K562 (cell line): Measurements from ENCODE around the gene CLIP2. TPM values are rescaled to one million over a fixed set of nuclear protein-coding genes. Genes with fewer than 3 reads are reported as not detected.

Source experiments
- DNMT1 ChIP-seq: fragments of 450-650 bp; IDR thresholded peaks from 2 replicates; pipeline ENCODE4 v1.6.1; 2016; ENCODE audit warnings: antibody characterized with exemption, mild to moderate bottlenecking
- FOSL1 ChIP-seq: fragments of 200-800 bp; sonication (Bioruptor generic); conservative IDR thresholded peaks from 2 replicates; pipeline ENCODE4 v1.6.1; 2016; ENCODE audit warnings: missing genetic modification characterization, missing compliant biosample characterization
- GABPB1 ChIP-seq: sonication (generic); formaldehyde crosslinking; IDR thresholded peaks from 2 replicates; pipeline ENCODE4 v1.8.0; 2022; ENCODE audit warnings: mild to moderate bottlenecking, missing genetic modification reagents
- GATA2 ChIP-seq: sonication (generic); formaldehyde crosslinking; IDR thresholded peaks from 2 replicates; pipeline ENCODE4 v1.4.0; 2020; ENCODE audit warnings: mild to moderate bottlenecking, missing genetic modification reagents
- HDAC8 ChIP-seq: fragments of 450-650 bp; IDR thresholded peaks from 2 replicates; pipeline ENCODE4 v1.6.1; 2016; ENCODE audit warnings: mild to moderate bottlenecking, missing genetic modification characterization, moderate library complexity, missing compliant biosample characterization
- JUN ChIP-seq, 2 experiments: sonication (generic) in 1 of 2; formaldehyde crosslinking in 1 of 2; IDR thresholded peaks; 2 replicates each; pipeline versions ENCODE4 v1.6.1 to v1.8.0; 2012 to 2022; ENCODE audit warnings: borderline replicate concordance in 2 of 2, mild to moderate bottlenecking in 2 of 2, improper control_type of control experiment in 1 of 2, low read depth in 1 of 2, low read length in 1 of 2, missing genetic modification reagents in 1 of 2
- KDM5B ChIP-seq: fragments of 200-600 bp; sonication (generic); IDR thresholded peaks from 2 replicates; pipeline ENCODE4 v1.6.1; 2012; ENCODE audit warnings: low read depth, mild to moderate bottlenecking, moderate library complexity, low read length, control low read depth, inconsistent platforms; ENCODE audit not compliant: insufficient replicate concordance
- MCM2 ChIP-seq: fragments of 450-650 bp; IDR thresholded peaks from 2 replicates; pipeline ENCODE4 v1.6.1; 2017; ENCODE audit warnings: low read depth, mild to moderate bottlenecking
- MED1 ChIP-seq: sonication (generic); formaldehyde crosslinking; IDR thresholded peaks from 2 replicates; pipeline ENCODE4 v1.8.1; 2023; ENCODE audit warnings: missing genetic modification reagents, borderline replicate concordance
- NFIC ChIP-seq: fragments of 450-650 bp; IDR thresholded peaks from 2 replicates; pipeline ENCODE4 v1.6.1; 2017; ENCODE audit warnings: mild to moderate bottlenecking, inconsistent platforms
- NFRKB ChIP-seq: fragments of 450-650 bp; IDR thresholded peaks from 2 replicates; pipeline ENCODE4 v1.6.1; 2016; ENCODE audit warnings: low read depth
- NUFIP1 ChIP-seq: fragments of 450-650 bp; IDR thresholded peaks from 2 replicates; pipeline ENCODE4 v1.6.1; 2018; ENCODE audit not compliant: partially characterized antibody
- PRMT5 ChIP-seq: sonication (generic); formaldehyde crosslinking; IDR thresholded peaks from 2 replicates; pipeline ENCODE4 v1.5.0; 2020; ENCODE audit warnings: missing genetic modification reagents
- RAD21 ChIP-seq, 2 experiments: fragments of 250-450 bp in 1 of 2; fragments of 450-650 bp in 1 of 2; sonication (Bioruptor Pico) in 1 of 2; formaldehyde crosslinking in 1 of 2; IDR thresholded peaks in 1 of 2; conservative IDR thresholded peaks in 1 of 2; 2 replicates each; pipeline versions ENCODE4 v1.4.0 to v1.8.0; 2020 to 2022; ENCODE audit warnings: mild to moderate bottlenecking in 2 of 2, moderate library complexity in 1 of 2
- RBBP5 ChIP-seq: fragments of 200-600 bp; sonication (generic); IDR thresholded peaks from 2 replicates; pipeline ENCODE4 v1.6.1; 2012; ENCODE audit warnings: borderline replicate concordance, mild to moderate bottlenecking, low read length, control low read depth, inconsistent platforms; ENCODE audit not compliant: insufficient read depth, poor library complexity, severe bottlenecking
- TAF7 ChIP-seq: fragments of 450-650 bp; IDR thresholded peaks from 2 replicates; pipeline ENCODE4 v1.6.1; 2016; ENCODE audit warnings: missing genetic modification characterization, missing compliant biosample characterization
- TAF9B ChIP-seq: fragments of 450-650 bp; IDR thresholded peaks from 2 replicates; pipeline ENCODE4 v1.6.1; 2018; ENCODE audit warnings: mild to moderate bottlenecking; ENCODE audit not compliant: partially characterized antibody
- ZBTB2 ChIP-seq: fragments of 450-650 bp; IDR thresholded peaks from 2 replicates; pipeline ENCODE4 v1.6.1; 2016; ENCODE audit warnings: antibody characterized with exemption
- ZBTB7A ChIP-seq: IDR thresholded peaks from 2 replicates; pipeline ENCODE4 v1.6.1; 2011; ENCODE audit warnings: low read depth, mild to moderate bottlenecking, low read length, moderate library complexity, borderline replicate concordance; ENCODE audit not compliant: control insufficient read depth
- ZC3H11A ChIP-seq: IDR thresholded peaks from 2 replicates; pipeline ENCODE4 v1.6.1; 2012; ENCODE audit warnings: low read depth, low read length, improper control_type of control experiment
- ZFP1 ChIP-seq: fragments of 450-650 bp; formaldehyde crosslinking; IDR thresholded peaks from 2 replicates; pipeline ENCODE4 v1.4.0; 2020; ENCODE audit warnings: mild to moderate bottlenecking, mixed read lengths
- ZFP36 ChIP-seq: fragments of 150-350 bp; IDR thresholded peaks from 2 replicates; pipeline ENCODE4 v1.6.1; 2018; ENCODE audit warnings: low read length, low read depth; ENCODE audit not compliant: partially characterized antibody
- ZNF282 ChIP-seq: sonication (generic); formaldehyde crosslinking; IDR thresholded peaks from 2 replicates; pipeline ENCODE4 v1.8.1; 2023; ENCODE audit warnings: missing genetic modification reagents
- ZNF717 ChIP-seq: fragments of 250-450 bp; sonication (Bioruptor Pico); IDR thresholded peaks from 2 replicates; pipeline ENCODE4 v1.5.0; 2021
- polyA plus RNA-seq, 8 experiments: library from polyadenylated mRNA; depleted of rRNA in 4 of 8; stranded (reverse) in 5 of 8; unstranded in 3 of 8; fragments of >200 nt; fragmentation: Nextera tagmentation in 2 of 8; fragmentation: Illumina TruSeq in 1 of 8; extraction: Ambion mirVana in 2 of 8; extraction: Trizol in 1 of 8; gene quantifications; 2 replicates each; pipeline versions ENCODE4 v1.2.1 to v1.2.3, GENCODE V29; 2011 to 2014; ENCODE audit warnings: inconsistent platforms in 1 of 8, missing spikeins in 1 of 8
- total RNA-seq, 7 experiments: library from RNA; depleted of rRNA in 6 of 7; stranded (reverse); fragments of >200 nt in 6 of 7; fragmentation: Illumina TruSeq in 2 of 7; extraction: Trizol in 2 of 7; gene quantifications; 2 replicates each; pipeline versions ENCODE4 v1.2.1 to v1.2.3, GENCODE V29; 2011 to 2021; ENCODE audit warnings: low replicate concordance in 1 of 7
- TF ChIP-seq, protein P1 (sequence below): fragments of 450-650 bp; IDR thresholded peaks from 2 replicates; pipeline ENCODE4 v1.6.1; 2018; ENCODE audit not compliant: partially characterized antibody

CLIP2 gene
- total and polyA plus RNA-seq, 9 of the 15 experiments (the other 6 are each of a cell fraction or from before 2014, with no cell fraction given) = 0.07 to 5.4 (median 2.1) TPM

DNA sequence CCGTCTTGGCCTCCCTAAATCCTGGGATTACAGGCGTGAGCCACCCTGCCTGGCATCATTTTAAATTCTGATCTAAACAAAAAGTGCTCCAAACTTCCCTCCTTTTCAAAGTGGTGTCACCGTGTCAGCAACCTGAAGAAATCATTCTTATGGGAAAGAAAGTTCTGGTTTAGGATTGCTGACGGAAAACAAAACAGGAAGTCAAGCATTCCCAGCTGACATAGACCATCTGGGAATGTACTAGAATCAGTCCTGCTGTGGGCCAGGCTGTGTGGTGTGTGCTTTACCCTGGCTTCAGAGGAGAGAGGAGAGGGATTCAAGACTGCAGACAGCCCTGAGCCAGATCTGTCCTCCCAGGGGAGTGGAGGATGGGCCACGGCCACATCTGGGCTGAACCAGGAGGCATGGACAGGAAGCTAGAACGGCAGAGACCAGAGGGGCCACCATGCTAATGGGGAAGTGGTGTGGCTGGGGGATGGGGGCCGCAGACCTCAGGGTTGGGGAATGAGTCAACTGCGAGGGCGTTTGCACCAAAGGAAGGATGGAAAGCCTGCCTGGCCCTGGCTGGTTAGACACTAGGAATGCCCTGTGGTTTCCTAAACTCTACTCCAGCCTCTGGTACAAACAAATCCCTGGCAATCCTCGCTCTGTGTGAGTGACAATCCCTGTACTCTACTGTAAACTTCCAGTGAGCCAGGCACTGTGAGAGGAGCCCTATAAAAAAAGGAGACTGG, 16.7 kb upstream of the CLIP2 start (continued):
- TF ChIP-seq RBBP5 (no peak), NUFIP1 (no peak), ZNF717 (CRISPR knock-in tag) (no peak), ZBTB2 (no peak), RAD21 (CRISPR knock-in tag; conservative IDR thresholded peaks at IDR 0.05 in 1 of 2, IDR thresholded peaks at IDR 0.05 in 1 of 2) (no peak), FOSL1 (tag) (peak; percentile 70), NFRKB (peak; percentile 83), MED1 (CRISPR knock-in tag) (no peak), ZNF282 (CRISPR knock-in tag) (no peak), MCM2 (no peak), NFIC (no peak; the same call in 1 of the 2 replicates), KDM5B (no peak), JUN (IDR thresholded peaks at IDR 0.05; ENCODE audit: borderline replicate concordance, low read depth, low read length) (peak; percentile 66; the same call in 1 of the 2 replicates), JUN (CRISPR knock-in tag; IDR thresholded peaks at IDR 0.05; ENCODE audit: borderline replicate concordance) (no peak), TAF7 (no peak), GATA2 (CRISPR knock-in tag) (no peak), DNMT1 (no peak), PRMT5 (no peak), HDAC8 (tag) (no peak), ZFP1 (no peak), GABPB1 (CRISPR knock-in tag) (no peak; the same call in 1 of the 2 replicates), TAF9B (no peak), ZBTB7A (peak; percentile 90), ZFP36 (no peak), ZC3H11A (no peak)
- TF ChIP-seq, protein P1, sequence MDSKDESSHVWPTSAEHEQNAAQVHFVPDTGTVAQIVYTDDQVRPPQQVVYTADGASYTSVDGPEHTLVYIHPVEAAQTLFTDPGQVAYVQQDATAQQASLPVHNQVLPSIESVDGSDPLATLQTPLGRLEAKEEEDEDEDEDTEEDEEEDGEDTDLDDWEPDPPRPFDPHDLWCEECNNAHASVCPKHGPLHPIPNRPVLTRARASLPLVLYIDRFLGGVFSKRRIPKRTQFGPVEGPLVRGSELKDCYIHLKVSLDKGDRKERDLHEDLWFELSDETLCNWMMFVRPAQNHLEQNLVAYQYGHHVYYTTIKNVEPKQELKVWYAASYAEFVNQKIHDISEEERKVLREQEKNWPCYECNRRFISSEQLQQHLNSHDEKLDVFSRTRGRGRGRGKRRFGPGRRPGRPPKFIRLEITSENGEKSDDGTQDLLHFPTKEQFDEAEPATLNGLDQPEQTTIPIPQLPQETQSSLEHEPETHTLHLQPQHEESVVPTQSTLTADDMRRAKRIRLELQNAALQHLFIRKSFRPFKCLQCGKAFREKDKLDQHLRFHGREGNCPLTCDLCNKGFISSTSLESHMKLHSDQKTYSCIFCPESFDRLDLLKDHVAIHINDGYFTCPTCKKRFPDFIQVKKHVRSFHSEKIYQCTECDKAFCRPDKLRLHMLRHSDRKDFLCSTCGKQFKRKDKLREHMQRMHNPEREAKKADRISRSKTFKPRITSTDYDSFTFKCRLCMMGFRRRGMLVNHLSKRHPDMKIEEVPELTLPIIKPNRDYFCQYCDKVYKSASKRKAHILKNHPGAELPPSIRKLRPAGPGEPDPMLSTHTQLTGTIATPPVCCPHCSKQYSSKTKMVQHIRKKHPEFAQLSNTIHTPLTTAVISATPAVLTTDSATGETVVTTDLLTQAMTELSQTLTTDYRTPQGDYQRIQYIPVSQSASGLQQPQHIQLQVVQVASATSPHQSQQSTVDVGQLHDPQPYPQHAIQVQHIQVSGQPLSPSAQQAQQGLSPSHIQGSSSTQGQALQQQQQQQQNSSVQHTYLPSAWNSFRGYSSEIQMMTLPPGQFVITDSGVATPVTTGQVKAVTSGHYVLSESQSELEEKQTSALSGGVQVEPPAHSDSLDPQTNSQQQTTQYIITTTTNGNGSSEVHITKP = peak; percentile 64
